ENCODE results near the gene FAM168A. TPM values are rescaled to one million over a fixed set of nuclear protein-coding genes. Genes with fewer than 3 reads are reported as not detected.

Gene FAM168A
- total RNA-seq, 4 donors from 2014 or later, result 31.1 to 50.8 (median 41.1) TPM

GRCh38 chr11:73516080-73516479 is 81.8 kb downstream of the FAM168A start:
- no peak overlapping the region for H3K27ac ChIP-seq (replicated peaks in 1 of 4)
- peaks cover 0 to 8% (median 0%) of the 10 kb centered on the region in 4 donors for H3K4me1 ChIP-seq
- H3K36me3 ChIP-seq, result no peaks in the 10 kb centered on the region
- TF ChIP-seq CTCF (IDR thresholded peaks at IDR 0.05) (no peak), POLR2A (IDR thresholded peaks at IDR 0.05; ENCODE audit: low read depth) (no peak), EP300 (IDR thresholded peaks at IDR 0.05) (no peak), POLR2AphosphoS5 (IDR thresholded peaks at IDR 0.05) (no peak)
- no peaks in the 10 kb centered on the region for H3K27me3 ChIP-seq
- intact Hi-C loops (cut with DNase I), result no loop called here
- H3K4me3 ChIP-seq, result no peak overlapping the region
- DNase-seq (ENCODE audit: extremely low spot score), result no peak
- H3K9me3 ChIP-seq, result no peaks in the 10 kb centered on the region

GRCh38 chr11:73513707-73514106 is 84.2 kb downstream of the FAM168A start:
- TF ChIP-seq POLR2A (IDR thresholded peaks at IDR 0.05; ENCODE audit: low read depth) (no peak), POLR2AphosphoS5 (IDR thresholded peaks at IDR 0.05) (no peak), CTCF (IDR thresholded peaks at IDR 0.05) (no peak), EP300 (IDR thresholded peaks at IDR 0.05) (no peak)
- no peak for DNase-seq (ENCODE audit: extremely low spot score)
- intact Hi-C loops (cut with DNase I), result no loop called here
- H3K4me1 ChIP-seq, result no peaks in the 10 kb centered on the region
- H3K27ac ChIP-seq (replicated peaks in 1 of 4), result no peak overlapping the region
- no peaks in the 10 kb centered on the region for H3K27me3 ChIP-seq
- H3K9me3 ChIP-seq, result no peaks in the 10 kb centered on the region
- 91% methylated on average over 2 of the region's 2 CpGs for WGBS
- no peaks in the 10 kb centered on the region for H3K36me3 ChIP-seq
- no peak overlapping the region for H3K4me3 ChIP-seq

GRCh38 chr11:73510877-73511276 is 87.0 kb downstream of the FAM168A start:
- H3K27ac ChIP-seq (replicated peaks in 1 of 4), result no peak overlapping the region
- no peaks in the 10 kb centered on the region for H3K36me3 ChIP-seq
- no peaks in the 10 kb centered on the region for H3K4me1 ChIP-seq
- DNase-seq (ENCODE audit: extremely low spot score), result no peak
- H3K27me3 ChIP-seq, result no peaks in the 10 kb centered on the region
- TF ChIP-seq EP300 (IDR thresholded peaks at IDR 0.05) (no peak), POLR2A (IDR thresholded peaks at IDR 0.05; ENCODE audit: low read depth) (no peak), POLR2AphosphoS5 (IDR thresholded peaks at IDR 0.05) (no peak), CTCF (IDR thresholded peaks at IDR 0.05) (no peak)
- 80% methylated on average over 4 of the region's 4 CpGs for WGBS
- H3K9me3 ChIP-seq, result no peaks in the 10 kb centered on the region
- H3K4me3 ChIP-seq, result no peak overlapping the region
- intact Hi-C loops (cut with DNase I), result no loop called here

- H3K36me3 ChIP-seq, result no peaks in the 10 kb centered on the region
- no peak for DNase-seq (ENCODE audit: extremely low spot score)
- TF ChIP-seq POLR2AphosphoS5 (IDR thresholded peaks at IDR 0.05) (no peak), CTCF (IDR thresholded peaks at IDR 0.05) (no peak), POLR2A (IDR thresholded peaks at IDR 0.05; ENCODE audit: low read depth) (no peak), EP300 (IDR thresholded peaks at IDR 0.05) (no peak)
- WGBS, result 95% methylated on average over 4 of the region's 4 CpGs
- no peak overlapping the region for H3K27ac ChIP-seq (replicated peaks in 1 of 4)
- H3K27me3 ChIP-seq, result no peaks in the 10 kb centered on the region
- intact Hi-C loops (cut with DNase I), result no loop called here
- no peaks in the 10 kb centered on the region for H3K4me1 ChIP-seq
- no peak overlapping the region for H3K4me3 ChIP-seq
- no peaks in the 10 kb centered on the region for H3K9me3 ChIP-seq
Observed at GRCh38 chr11:73510106-73510505, 87.8 kb downstream of the FAM168A start.

GRCh38 chr11:73509188-73509587 is 88.7 kb downstream of the FAM168A start:
- 36% methylated on average over 1 of the region's 1 CpG for WGBS
- no peak for DNase-seq (ENCODE audit: extremely low spot score)
- no peaks in the 10 kb centered on the region for H3K4me1 ChIP-seq
- H3K4me3 ChIP-seq, result no peak overlapping the region
- intact Hi-C loops (cut with DNase I), result no loop called here
- TF ChIP-seq POLR2AphosphoS5 (IDR thresholded peaks at IDR 0.05) (no peak), EP300 (IDR thresholded peaks at IDR 0.05) (no peak), POLR2A (IDR thresholded peaks at IDR 0.05; ENCODE audit: low read depth) (no peak), CTCF (IDR thresholded peaks at IDR 0.05) (no peak)
- H3K36me3 ChIP-seq, result no peaks in the 10 kb centered on the region
- H3K27ac ChIP-seq (replicated peaks in 1 of 4), result no peak overlapping the region
- H3K9me3 ChIP-seq, result no peaks in the 10 kb centered on the region
- H3K27me3 ChIP-seq, result no peaks in the 10 kb centered on the region

All from esophagus muscularis mucosa (tissue), 4 donors.